GM23338 (cell line): ENCODE measurements around the gene VPS35.

Experiments used
- TF ChIP-seq, protein P1 (sequence below): IDR thresholded peaks from 2 replicates; pipeline ENCODE4 v1.6.1; 2016; ENCODE audit warnings: antibody characterized with exemption
- TF ChIP-seq, protein P2 (sequence below): IDR thresholded peaks from one replicate; pipeline ENCODE4 v1.6.1; 2018; ENCODE audit warnings: antibody characterized with exemption; ENCODE audit not compliant: unreplicated experiment
- TF ChIP-seq, protein P3 (sequence below), 2 experiments: fragments of 200-600 bp in 1 of 2; sonication (generic) in 1 of 2; conservative IDR thresholded peaks; 2 replicates each; pipeline versions ENCODE4 v1.5.1 to v1.6.1; 2016 to 2017; ENCODE audit warnings: antibody characterized with exemption in 2 of 2, low read depth in 2 of 2, mild to moderate bottlenecking in 2 of 2, moderate library complexity in 1 of 2

DNA sequence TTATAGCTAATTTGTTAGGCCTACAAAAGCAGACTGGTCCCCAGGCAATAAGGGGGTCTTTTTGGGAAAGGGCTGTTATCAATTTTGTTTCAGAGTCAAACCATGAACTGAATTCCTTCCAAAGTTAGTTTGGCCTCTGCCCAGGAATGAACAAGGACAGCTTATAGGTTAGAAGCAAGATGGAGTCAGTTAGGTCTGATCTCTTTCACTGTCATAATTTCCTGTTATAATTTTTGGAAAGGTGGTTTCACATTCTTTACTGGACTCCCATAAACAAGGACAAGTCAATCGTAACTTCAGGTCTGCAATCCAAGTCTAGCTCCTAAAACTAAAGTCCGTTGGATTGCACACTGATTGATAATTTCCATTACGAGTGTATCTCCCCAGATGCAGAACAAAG, 37.7 kb downstream of the VPS35 start:
- TF ChIP-seq, protein P1, sequence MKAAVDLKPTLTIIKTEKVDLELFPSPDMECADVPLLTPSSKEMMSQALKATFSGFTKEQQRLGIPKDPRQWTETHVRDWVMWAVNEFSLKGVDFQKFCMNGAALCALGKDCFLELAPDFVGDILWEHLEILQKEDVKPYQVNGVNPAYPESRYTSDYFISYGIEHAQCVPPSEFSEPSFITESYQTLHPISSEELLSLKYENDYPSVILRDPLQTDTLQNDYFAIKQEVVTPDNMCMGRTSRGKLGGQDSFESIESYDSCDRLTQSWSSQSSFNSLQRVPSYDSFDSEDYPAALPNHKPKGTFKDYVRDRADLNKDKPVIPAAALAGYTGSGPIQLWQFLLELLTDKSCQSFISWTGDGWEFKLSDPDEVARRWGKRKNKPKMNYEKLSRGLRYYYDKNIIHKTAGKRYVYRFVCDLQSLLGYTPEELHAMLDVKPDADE: no peak
- TF ChIP-seq, protein P2, sequence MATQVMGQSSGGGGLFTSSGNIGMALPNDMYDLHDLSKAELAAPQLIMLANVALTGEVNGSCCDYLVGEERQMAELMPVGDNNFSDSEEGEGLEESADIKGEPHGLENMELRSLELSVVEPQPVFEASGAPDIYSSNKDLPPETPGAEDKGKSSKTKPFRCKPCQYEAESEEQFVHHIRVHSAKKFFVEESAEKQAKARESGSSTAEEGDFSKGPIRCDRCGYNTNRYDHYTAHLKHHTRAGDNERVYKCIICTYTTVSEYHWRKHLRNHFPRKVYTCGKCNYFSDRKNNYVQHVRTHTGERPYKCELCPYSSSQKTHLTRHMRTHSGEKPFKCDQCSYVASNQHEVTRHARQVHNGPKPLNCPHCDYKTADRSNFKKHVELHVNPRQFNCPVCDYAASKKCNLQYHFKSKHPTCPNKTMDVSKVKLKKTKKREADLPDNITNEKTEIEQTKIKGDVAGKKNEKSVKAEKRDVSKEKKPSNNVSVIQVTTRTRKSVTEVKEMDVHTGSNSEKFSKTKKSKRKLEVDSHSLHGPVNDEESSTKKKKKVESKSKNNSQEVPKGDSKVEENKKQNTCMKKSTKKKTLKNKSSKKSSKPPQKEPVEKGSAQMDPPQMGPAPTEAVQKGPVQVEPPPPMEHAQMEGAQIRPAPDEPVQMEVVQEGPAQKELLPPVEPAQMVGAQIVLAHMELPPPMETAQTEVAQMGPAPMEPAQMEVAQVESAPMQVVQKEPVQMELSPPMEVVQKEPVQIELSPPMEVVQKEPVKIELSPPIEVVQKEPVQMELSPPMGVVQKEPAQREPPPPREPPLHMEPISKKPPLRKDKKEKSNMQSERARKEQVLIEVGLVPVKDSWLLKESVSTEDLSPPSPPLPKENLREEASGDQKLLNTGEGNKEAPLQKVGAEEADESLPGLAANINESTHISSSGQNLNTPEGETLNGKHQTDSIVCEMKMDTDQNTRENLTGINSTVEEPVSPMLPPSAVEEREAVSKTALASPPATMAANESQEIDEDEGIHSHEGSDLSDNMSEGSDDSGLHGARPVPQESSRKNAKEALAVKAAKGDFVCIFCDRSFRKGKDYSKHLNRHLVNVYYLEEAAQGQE: no peak
- TF ChIP-seq, protein P3, sequence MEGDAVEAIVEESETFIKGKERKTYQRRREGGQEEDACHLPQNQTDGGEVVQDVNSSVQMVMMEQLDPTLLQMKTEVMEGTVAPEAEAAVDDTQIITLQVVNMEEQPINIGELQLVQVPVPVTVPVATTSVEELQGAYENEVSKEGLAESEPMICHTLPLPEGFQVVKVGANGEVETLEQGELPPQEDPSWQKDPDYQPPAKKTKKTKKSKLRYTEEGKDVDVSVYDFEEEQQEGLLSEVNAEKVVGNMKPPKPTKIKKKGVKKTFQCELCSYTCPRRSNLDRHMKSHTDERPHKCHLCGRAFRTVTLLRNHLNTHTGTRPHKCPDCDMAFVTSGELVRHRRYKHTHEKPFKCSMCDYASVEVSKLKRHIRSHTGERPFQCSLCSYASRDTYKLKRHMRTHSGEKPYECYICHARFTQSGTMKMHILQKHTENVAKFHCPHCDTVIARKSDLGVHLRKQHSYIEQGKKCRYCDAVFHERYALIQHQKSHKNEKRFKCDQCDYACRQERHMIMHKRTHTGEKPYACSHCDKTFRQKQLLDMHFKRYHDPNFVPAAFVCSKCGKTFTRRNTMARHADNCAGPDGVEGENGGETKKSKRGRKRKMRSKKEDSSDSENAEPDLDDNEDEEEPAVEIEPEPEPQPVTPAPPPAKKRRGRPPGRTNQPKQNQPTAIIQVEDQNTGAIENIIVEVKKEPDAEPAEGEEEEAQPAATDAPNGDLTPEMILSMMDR (conservative IDR thresholded peaks at IDR 0.05; ENCODE audit: low read depth in 2 of 2): no peak
